Measurements from ENCODE around the gene NEGR1.

GRCh38 chr1:71417421-71417820 lies 864.9 kb downstream of the NEGR1 start:
- no peak for TF ChIP-seq CTCF (IDR thresholded peaks at IDR 0.05)
- no peak for TF ChIP-seq POLR2A (IDR thresholded peaks at IDR 0.05)

Data from upper lobe of left lung (tissue), 4 donors.